ENCODE data around the gene ZFP3.
A peak's percentile ranks its signal among the peaks of the same experiment; 100 is the strongest.
"Not testable (repeated sequence)": the region's sequence is repeated elsewhere in the genome, so short reads cannot be mapped to it uniquely, and the experiment has no call there.

The ZFP3 gene

GRCh38 chr17:5077275-5077674 is 992 bp upstream of the ZFP3 start:
- FAIRE-seq; DNase-seq (ENCODE audit: insufficient read length, low spot score): not testable (repeated sequence)

GRCh38 chr17:5077781-5078105 is 524 bp upstream of the ZFP3 start:
- DNase-seq (ENCODE audit: insufficient read length, low spot score) (no peak), FAIRE-seq (peak; percentile 20)

GRCh38 chr17:5080591-5080990 is 2.3 kb downstream of the ZFP3 start:
- no peak for FAIRE-seq
- no peak for DNase-seq (ENCODE audit: insufficient read length, low spot score)

GRCh38 chr17:5092218-5093010 is 14.1 kb downstream of the ZFP3 start:
- FAIRE-seq (no peak), DNase-seq (ENCODE audit: insufficient read length, low spot score) (no peak)

GRCh38 chr17:5096731-5097100 is 18.4 kb downstream of the ZFP3 start:
- DNase-seq (ENCODE audit: insufficient read length, low spot score) (no peak), FAIRE-seq (no peak)

GRCh38 chr17:5097101-5097834 is 19.0 kb downstream of the ZFP3 start:
- FAIRE-seq, result no peak
- no peak for DNase-seq (ENCODE audit: insufficient read length, low spot score)

- FAIRE-seq (no peak), DNase-seq (ENCODE audit: insufficient read length, low spot score) (no peak)
Measured at GRCh38 chr17:5099271-5099670, 21.0 kb downstream of the ZFP3 start.

GRCh38 chr17:5100832-5101231 is 22.6 kb downstream of the ZFP3 start:
- FAIRE-seq, result no peak

GRCh38 chr17:5110816-5111215 is 32.5 kb downstream of the ZFP3 start:
- peak; percentile 23 for FAIRE-seq
- no peak for DNase-seq (ENCODE audit: insufficient read length, low spot score)

More at GRCh38 chr17:5100832-5101231, 22.6 kb downstream of the ZFP3 start:
- no peak for DNase-seq (ENCODE audit: insufficient read length, low spot score)

- peak; percentile 98 for FAIRE-seq
Measured at GRCh38 chr17:5111402-5112204, 33.3 kb downstream of the ZFP3 start, which contains the start of gene ZNF232. Gene ZNF232 (minus strand): TSS chr17:5111878. CDS start chr17:5111822, 56 bp downstream.

GRCh38 chr17:5115673-5116651 is 37.7 kb downstream of the ZFP3 start, which contains the start of gene USP6:
Gene USP6 (plus strand): TSS chr17:5116032. CDS start chr17:5130368, 14,336 bp downstream.
- no peak for DNase-seq (ENCODE audit: insufficient read length, low spot score)
- no peak for FAIRE-seq

More at GRCh38 chr17:5111402-5112204, 33.3 kb downstream of the ZFP3 start, which contains the start of gene ZNF232:
- DNase-seq (ENCODE audit: insufficient read length, low spot score), result peak; percentile 96

- DNase-seq (ENCODE audit: insufficient read length, low spot score) (no peak), FAIRE-seq (no peak)
Measured at GRCh38 chr17:5118219-5118618, 40.0 kb downstream of the ZFP3 start.

GRCh38 chr17:5120036-5120435 is 41.8 kb downstream of the ZFP3 start:
- FAIRE-seq (no peak), DNase-seq (ENCODE audit: insufficient read length, low spot score) (no peak)

- FAIRE-seq, result not testable (repeated sequence)
Measured at GRCh38 chr17:5120436-5121185, 42.3 kb downstream of the ZFP3 start.

GRCh38 chr17:5121186-5121841 is 43.0 kb downstream of the ZFP3 start:
- DNase-seq (ENCODE audit: insufficient read length, low spot score), result no peak
- FAIRE-seq, result no peak

More at GRCh38 chr17:5120436-5121185, 42.3 kb downstream of the ZFP3 start:
- not testable (repeated sequence) for DNase-seq (ENCODE audit: insufficient read length, low spot score)

- DNase-seq (ENCODE audit: insufficient read length, low spot score); FAIRE-seq: not testable (repeated sequence)
Measured at GRCh38 chr17:5122056-5122455, 43.8 kb downstream of the ZFP3 start.

- FAIRE-seq, result no peak
- DNase-seq (ENCODE audit: insufficient read length, low spot score), result no peak
Measured at GRCh38 chr17:5122586-5123342, 44.5 kb downstream of the ZFP3 start.

Data from HTR-8/SVneo (cell line).